Smooth muscle cell of the coronary artery (primary cell): ENCODE results near the gene PLEKHH3. TPM values are rescaled to one million over a fixed set of nuclear protein-coding genes. Genes with fewer than 3 reads are reported as not detected.

ENCODE experiments used
- total RNA-seq: library from RNA; depleted of rRNA; stranded (reverse); fragments of >200 nt; gene quantifications from 2 replicates; pipeline ENCODE4 v1.2.3, GENCODE V29; 2014; ENCODE audit warnings: low replicate concordance

The PLEKHH3 gene, protein sequence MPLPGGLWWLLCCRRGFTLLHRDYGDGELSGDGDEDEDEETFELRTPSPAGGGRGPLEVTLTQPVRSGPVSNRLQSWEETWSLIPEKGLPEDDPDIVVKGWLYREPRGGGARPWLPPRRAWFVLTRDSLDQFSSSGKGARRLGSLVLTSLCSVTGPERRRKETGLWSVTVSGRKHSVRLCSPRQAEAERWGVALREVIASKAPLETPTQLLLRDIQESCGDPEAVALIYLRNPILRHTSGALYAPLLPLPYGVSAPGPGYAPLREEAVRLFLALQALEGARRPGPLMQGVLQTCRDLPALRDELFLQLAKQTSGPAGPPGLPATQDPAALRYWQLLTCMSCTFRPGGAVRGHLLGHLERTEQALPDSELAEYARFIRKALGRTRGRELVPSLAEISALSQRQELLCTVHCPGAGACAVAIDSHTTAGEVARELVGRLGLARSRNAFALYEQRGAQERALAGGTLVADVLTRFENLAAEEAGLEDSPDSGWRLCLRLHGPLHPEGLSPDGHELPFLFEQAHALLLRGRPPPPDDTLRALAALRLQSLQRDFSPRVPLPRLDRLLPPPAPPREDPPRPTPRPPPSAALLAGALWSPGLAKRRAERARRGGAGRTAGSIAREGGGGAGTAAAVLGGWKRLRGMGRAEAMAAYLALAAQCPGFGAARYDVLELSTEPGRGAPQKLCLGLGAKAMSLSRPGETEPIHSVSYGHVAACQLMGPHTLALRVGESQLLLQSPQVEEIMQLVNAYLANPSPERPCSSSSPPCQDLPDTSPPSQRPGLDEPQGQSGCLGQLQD
- 9.1 and 10.9 TPM in 2 replicates for total RNA-seq

DNA sequence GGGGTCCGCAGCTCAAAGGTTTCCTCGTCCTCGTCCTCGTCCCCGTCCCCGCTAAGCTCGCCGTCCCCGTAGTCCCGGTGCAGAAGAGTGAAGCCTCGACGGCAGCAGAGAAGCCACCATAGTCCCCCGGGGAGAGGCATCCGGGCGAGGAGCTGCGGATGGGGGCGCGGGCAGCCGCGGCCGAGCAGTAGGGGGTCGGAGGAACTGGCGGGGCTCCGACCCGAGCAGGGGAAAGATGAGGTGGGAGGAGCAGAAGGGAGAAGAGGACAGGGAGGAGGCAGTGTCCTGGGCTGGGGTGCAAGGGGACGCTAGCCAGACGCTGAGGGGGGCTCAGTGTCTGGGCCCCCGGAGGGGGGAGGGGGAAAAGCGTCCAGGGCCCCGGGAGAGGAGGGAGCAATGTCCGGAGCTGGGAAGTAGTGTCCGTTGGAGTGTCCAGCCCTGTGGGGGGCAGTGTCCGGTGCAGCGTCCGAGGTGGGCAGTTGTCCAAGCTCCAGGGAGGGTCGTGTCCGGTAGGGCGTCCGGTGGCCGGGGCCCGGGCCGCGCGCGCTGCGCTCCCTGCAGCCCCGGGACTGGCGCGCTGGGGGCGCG lies at the start of gene PLEKHH3:
Gene PLEKHH3, minus strand, starts transcription at position 571 of the 588 bp plus-strand sequence. Its CDS starts 431 bp downstream, at position 140.

DNA sequence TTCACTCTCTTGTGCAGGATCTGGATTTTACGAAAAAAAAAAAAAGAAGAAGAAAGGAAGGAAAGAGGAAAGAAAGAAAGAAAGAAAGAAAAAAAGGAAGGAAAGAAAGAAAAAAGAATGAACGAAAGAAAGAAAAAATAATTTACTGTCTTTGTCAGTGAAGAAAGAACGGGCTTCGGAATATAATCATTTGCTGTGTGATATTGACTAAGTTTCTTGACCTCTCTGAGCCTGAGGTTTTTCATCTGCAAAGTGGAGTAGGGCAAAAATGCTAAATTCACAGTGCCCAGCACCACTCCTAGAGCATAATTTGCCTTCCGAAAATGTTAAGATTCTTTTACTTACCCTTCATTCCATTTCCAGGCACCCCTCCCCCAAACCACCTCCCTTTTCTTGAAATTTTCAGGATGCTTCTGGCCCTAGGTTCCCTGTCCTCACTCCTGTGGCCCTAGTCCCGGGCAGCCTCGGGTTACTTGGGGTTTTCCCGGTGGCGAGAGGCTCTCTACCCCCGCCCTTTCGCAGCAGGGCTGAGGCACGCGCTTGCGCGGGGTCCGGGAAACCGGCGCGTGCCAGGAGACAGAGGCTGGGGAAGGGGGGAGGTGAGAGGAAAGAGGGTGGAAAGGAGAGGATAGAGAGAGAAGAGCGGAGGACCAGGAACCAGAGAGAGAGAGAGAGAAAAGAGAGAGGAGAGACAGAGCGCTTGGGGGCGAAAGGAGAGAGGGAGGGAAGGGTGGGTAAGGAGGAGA lies 5.4 kb upstream of the PLEKHH3 start, which contains the start of gene CNTNAP1:
Gene CNTNAP1, plus strand, starts transcription at position 556 of the 746 bp plus-strand sequence. CDS start 299 bp downstream, outside the sequence.

GRCh38 chr17:42659079-42659931 lies 17.5 kb downstream of the PLEKHH3 start, which contains the start of gene TUBG2:
TSS of gene TUBG2 (plus strand) at chr17:42659284. CDS start at chr17:42659504, 220 bp downstream.

Other genes starting within 250 kb of the PLEKHH3 start
- gene ATP6V0A1, start 218.1 kb downstream of the PLEKHH3 start, total RNA-seq: 39.1 and 76.6 TPM in 2 replicates
- 23.8 and 24.6 TPM in 2 replicates for gene NAGLU, start 140.8 kb downstream of the PLEKHH3 start, total RNA-seq
- 1.8 and 8.9 TPM in 2 replicates for gene HSD17B1, start 124.1 kb downstream of the PLEKHH3 start, total RNA-seq
- 5.4 and 8.2 TPM in 2 replicates for gene COASY, start 114.8 kb downstream of the PLEKHH3 start, total RNA-seq
- 33.7 and 38.0 TPM in 2 replicates for gene MLX, start 109.9 kb downstream of the PLEKHH3 start, total RNA-seq
- gene PSMC3IP, start 99.3 kb downstream of the PLEKHH3 start, total RNA-seq: 2.8 and 3.7 TPM in 2 replicates
- 56.1 and 95.8 TPM in 2 replicates for gene RETREG3, start 67.6 kb downstream of the PLEKHH3 start, total RNA-seq
- 21.9 and 23.5 TPM in 2 replicates for gene TUBG1, start 67.3 kb downstream of the PLEKHH3 start, total RNA-seq
- 5.4 and 6.8 TPM in 2 replicates for gene TUBG2, start 17.7 kb downstream of the PLEKHH3 start, total RNA-seq
- gene CCR10, start 4.8 kb upstream of the PLEKHH3 start, total RNA-seq: 1.3 and 4.3 TPM in 2 replicates
- 24.3 and 26.6 TPM in 2 replicates for gene CNTNAP1, start 5.5 kb upstream of the PLEKHH3 start, total RNA-seq
- 6.7 and 31.2 TPM in 2 replicates for gene EZH1, start 68.0 kb upstream of the PLEKHH3 start, total RNA-seq
- gene RAMP2, start 84.2 kb upstream of the PLEKHH3 start, total RNA-seq: 0.30 TPM in 1 of 2 replicates, not detected in the other
- 53.2 and 64.7 TPM in 2 replicates for gene VPS25, start 96.5 kb upstream of the PLEKHH3 start, total RNA-seq
- gene WNK4, start 103.6 kb upstream of the PLEKHH3 start, total RNA-seq: 0.12 and 1.6 TPM in 2 replicates
- 61.5 and 63.4 TPM in 2 replicates for gene COA3, start 121.7 kb upstream of the PLEKHH3 start, total RNA-seq
- gene CNTD1, start 121.9 kb upstream of the PLEKHH3 start, total RNA-seq: 0.30 TPM in 1 of 2 replicates, not detected in the other
- 150 and 195 TPM in 2 replicates for gene BECN1, start 147.3 kb upstream of the PLEKHH3 start, total RNA-seq
- 32.3 and 68.3 TPM in 2 replicates for gene PSME3, start 156.4 kb upstream of the PLEKHH3 start, total RNA-seq
- 0.23 and 0.30 TPM in 2 replicates for gene AOC2, start 167.6 kb upstream of the PLEKHH3 start, total RNA-seq
- 0.23 and 0.94 TPM in 2 replicates for gene AOC3, start 174.2 kb upstream of the PLEKHH3 start, total RNA-seq
- not detected in 2 replicates for gene G6PC1, start 223.8 kb upstream of the PLEKHH3 start, total RNA-seq